Amniotic epithelial cell (primary cell): ENCODE measurements around the gene KCNT1.
A peak's percentile ranks its signal among the peaks of the same experiment; 100 is the strongest.

Experiments
- DNase-seq: peaks from one replicate; pipeline ENCODE4 v3.0.0-alpha.2; 2010; ENCODE audit warnings: low read depth

The KCNT1 gene

GRCh38 chr9:135768516-135769218 is 66.7 kb downstream of the KCNT1 start:
- DNase-seq, result no peak

GRCh38 chr9:135769489-135770202 is 67.7 kb downstream of the KCNT1 start:
- DNase-seq, result no peak

- DNase-seq, result no peak
Measured at GRCh38 chr9:135770203-135770535, 68.2 kb downstream of the KCNT1 start.

GRCh38 chr9:135770771-135771170 is 68.8 kb downstream of the KCNT1 start:
- no peak for DNase-seq

- no peak for DNase-seq
Measured at GRCh38 chr9:135771401-135772051, 69.5 kb downstream of the KCNT1 start.

GRCh38 chr9:135772056-135772646 is 70.2 kb downstream of the KCNT1 start:
- no peak for DNase-seq

GRCh38 chr9:135772702-135773493 is 70.9 kb downstream of the KCNT1 start:
- DNase-seq, result no peak

- DNase-seq, result no peak
Measured at GRCh38 chr9:135773530-135774238, 71.7 kb downstream of the KCNT1 start.

GRCh38 chr9:135774239-135774747 is 72.3 kb downstream of the KCNT1 start:
- DNase-seq, result peak; percentile 3

- no peak for DNase-seq
Measured at GRCh38 chr9:135774794-135775525, 73.0 kb downstream of the KCNT1 start.

GRCh38 chr9:135775911-135776310 is 73.9 kb downstream of the KCNT1 start:
- DNase-seq, result no peak

- no peak for DNase-seq
Measured at GRCh38 chr9:135776893-135777622, 75.1 kb downstream of the KCNT1 start.

- no peak for DNase-seq
Measured at GRCh38 chr9:135777623-135778177, 75.7 kb downstream of the KCNT1 start.

GRCh38 chr9:135778421-135778820 is 76.4 kb downstream of the KCNT1 start:
- no peak for DNase-seq

- no peak for DNase-seq
Measured at GRCh38 chr9:135779571-135779970, 77.6 kb downstream of the KCNT1 start.

- DNase-seq, result no peak
Measured at GRCh38 chr9:135780086-135780485, 78.1 kb downstream of the KCNT1 start.

- no peak for DNase-seq
Measured at GRCh38 chr9:135780626-135781025, 78.6 kb downstream of the KCNT1 start.

GRCh38 chr9:135782946-135783345 is 81.0 kb downstream of the KCNT1 start:
- DNase-seq, result no peak

- no peak for DNase-seq
Measured at GRCh38 chr9:135783540-135784245, 81.7 kb downstream of the KCNT1 start.
